D721Med (cell line): ENCODE measurements around the gene LSM12.

Experiments used
- DNase-seq: peaks from one replicate; pipeline ENCODE4 v3.0.0; 2011; ENCODE audit warnings: low spot score; ENCODE audit not compliant: insufficient read length
- FAIRE-seq: peaks from 2 replicates; lab custom pipeline; 2011; peaks lifted over from hg19 to GRCh38; lab: Jason Lieb, UNC
- TF ChIP-seq, protein P1 (sequence below): IDR thresholded peaks from 2 replicates; pipeline ENCODE4 v1.5.1; 2012; ENCODE audit warnings: mild to moderate bottlenecking, control low read depth; ENCODE audit not compliant: insufficient read depth; ENCODE audit errors: missing control alignments

Gene LSM12

DNA sequence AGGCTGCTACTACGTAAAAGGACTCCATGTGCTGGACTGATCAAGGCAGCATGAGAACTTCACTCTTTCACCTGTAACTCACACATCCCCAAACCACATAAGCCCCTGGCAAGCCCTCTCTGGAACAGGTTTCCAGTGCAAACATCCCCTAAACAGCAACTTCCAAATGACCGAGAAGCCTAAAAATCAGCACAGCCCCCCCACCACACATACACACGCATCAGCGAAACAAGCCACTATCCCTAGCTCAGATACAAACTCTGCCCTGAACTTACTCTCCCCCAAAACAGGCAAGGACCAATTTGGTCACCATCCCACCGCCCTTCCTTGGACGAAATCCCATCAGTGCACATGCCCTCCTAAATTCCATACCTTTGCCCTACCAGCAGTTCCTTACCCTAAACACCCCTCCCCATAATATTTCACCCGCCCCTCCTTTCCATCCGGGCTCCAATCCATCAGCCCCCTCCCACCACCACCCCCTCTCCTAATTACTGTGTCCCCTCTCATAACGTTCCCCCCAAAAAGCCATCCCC is 735 bp downstream of the LSM12 start:
- DNase-seq (no peak), FAIRE-seq (no peak)
- TF ChIP-seq, protein P1, sequence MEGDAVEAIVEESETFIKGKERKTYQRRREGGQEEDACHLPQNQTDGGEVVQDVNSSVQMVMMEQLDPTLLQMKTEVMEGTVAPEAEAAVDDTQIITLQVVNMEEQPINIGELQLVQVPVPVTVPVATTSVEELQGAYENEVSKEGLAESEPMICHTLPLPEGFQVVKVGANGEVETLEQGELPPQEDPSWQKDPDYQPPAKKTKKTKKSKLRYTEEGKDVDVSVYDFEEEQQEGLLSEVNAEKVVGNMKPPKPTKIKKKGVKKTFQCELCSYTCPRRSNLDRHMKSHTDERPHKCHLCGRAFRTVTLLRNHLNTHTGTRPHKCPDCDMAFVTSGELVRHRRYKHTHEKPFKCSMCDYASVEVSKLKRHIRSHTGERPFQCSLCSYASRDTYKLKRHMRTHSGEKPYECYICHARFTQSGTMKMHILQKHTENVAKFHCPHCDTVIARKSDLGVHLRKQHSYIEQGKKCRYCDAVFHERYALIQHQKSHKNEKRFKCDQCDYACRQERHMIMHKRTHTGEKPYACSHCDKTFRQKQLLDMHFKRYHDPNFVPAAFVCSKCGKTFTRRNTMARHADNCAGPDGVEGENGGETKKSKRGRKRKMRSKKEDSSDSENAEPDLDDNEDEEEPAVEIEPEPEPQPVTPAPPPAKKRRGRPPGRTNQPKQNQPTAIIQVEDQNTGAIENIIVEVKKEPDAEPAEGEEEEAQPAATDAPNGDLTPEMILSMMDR = no peak

- DNase-seq = no peak
- FAIRE-seq = no peak
- TF ChIP-seq, protein P1 = no peak
These were observed 2.5 kb downstream of the LSM12 start for GRCh38 chr17:44063704-44064639.

- FAIRE-seq = no peak
- DNase-seq = no peak
- TF ChIP-seq, protein P1 = no peak
These were observed 3.6 kb downstream of the LSM12 start for GRCh38 chr17:44062871-44063270.

DNA sequence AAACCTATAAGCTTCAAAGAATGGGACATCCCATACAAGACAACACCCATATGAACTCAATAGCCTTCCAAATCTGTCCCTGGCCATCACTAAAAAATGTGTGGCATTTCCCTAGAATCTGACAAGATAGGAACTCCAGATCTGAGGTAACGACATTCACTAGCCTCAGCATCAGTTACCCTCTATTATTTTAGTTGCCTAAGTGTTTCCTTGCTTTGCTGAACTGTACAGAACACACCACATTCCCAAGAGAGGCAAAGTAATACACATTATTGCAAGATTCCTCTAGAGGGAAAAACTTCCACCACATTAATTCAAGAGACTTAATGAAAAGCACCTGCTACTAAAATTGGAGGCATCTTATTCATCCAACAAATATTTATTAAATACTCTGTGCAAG is 5.0 kb downstream of the LSM12 start:
- TF ChIP-seq, protein P1 = no peak
- FAIRE-seq (no peak), DNase-seq (no peak)

DNA sequence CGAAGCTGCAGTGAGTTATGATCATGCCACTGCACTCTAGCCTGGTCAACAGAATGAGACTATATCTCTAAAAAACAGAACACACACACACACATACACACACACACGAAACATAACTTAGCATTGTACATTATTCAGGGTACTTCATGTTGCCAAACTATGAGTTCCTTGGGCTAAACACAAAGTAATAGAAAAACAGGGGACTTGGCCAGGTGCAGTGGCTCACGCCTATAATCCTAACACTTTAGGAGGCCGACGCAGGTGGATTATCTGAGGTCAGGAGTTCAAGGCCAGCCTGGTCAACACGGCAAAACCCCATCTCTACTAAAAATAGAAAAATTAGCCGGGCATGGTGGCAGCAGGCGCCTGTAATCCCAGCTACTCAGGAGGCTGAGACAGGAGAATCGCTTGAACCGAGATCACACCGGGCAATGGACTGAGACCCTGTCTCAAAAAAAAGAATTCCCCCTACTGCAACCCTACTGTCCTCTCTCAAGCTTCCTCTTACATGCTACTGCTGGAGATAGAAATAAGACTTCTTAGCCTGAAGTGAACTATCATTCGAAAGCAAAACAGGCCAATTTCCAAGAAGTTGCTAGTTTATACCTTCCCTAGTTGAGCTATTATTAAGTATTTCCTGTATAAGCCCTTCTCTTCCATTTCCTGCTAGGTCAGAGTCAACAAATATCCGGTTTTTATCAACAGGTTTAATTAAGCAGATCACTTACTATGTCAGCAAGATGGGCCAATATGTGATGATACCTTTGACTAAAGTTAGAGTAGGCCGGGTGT is 7.2 kb downstream of the LSM12 start:
- DNase-seq = no peak
- TF ChIP-seq, protein P1 = no peak
- FAIRE-seq = no peak

DNA sequence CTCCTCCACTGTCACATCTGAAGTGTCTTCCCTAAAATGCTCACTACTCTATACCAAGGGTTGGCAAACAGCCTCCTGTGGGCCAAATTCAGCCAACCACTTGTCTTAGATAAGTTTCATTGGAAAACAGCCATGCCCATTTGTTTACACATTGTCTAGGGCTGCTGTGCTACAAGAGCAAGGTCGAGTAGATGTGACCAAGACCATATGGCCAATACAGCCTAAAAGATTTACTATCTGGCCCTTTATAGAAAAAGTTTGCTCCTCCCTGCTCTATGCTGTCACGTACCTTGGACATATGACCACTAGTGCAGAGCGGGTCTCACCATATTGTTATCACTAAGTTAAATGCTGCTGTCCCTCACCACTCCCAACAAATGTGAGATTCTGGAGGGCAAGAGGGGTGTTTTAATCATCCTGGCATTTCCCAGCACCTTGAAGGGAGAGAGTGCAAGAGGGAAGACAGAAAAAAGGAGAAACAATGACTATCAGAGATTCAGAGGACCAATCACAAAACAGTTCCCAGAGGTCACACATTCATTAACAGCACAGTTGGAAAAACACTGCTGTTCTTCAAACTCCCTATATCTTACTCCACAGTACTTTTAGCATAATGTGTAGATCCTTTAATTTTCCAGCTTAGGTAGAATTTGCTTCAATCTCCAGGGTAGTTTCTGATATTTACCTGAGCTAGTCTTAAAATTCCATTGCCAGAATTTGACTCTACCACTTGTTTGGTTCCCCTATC is 13.2 kb downstream of the LSM12 start:
- FAIRE-seq = no peak
- TF ChIP-seq, protein P1 = no peak
- no peak for DNase-seq
